ENCODE results near the gene OR2AJ1.

OR2AJ1 gene

DNA sequence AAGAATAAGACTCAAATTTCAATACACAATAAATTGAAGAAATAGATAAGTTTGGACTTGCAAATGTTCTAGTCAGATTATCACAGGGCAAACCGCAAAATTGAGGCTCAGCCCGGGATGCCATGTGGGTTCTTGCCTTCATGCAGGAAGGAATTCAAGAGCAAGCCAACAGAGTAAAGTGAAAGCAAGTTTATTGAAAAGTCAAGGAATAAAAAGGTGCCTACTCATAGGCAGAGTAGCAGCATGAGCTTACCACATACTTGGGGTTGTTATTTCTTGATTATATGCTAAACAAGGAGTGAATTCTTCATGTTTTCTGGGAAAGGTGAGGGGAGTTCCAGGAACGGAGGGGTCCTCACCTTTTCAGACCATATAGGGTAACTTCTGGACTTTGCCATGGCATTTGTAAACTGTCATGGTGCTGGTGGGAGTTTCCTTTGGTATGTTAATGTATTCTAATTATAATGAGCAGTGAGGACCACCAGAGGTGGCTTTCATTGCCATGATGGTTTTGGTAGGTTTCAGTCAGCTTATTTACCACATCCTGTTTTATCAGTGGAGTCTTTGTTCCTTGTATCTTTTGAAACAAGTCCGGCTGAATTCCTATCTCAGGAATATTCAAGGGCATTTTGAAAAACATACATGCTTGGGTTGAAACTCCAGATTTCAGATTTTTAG is 38.4 kb downstream of the OR2AJ1 start:
- Histone ChIP-seq H3K36me3 (ENCODE audit: insufficient read depth, low read depth, low read length) (no peaks in the 10 kb centered on the region), H3K4me1 (ENCODE audit: insufficient read depth, low read length) (no peaks in the 10 kb centered on the region), H3K4me3 (ENCODE audit: low read length) (no peak overlapping the region), H3K9ac (ENCODE audit: low read depth, low read length) (no peak overlapping the region), H3K27ac (ENCODE audit: low read length) (no peak overlapping the region), H3K27me3 (ENCODE audit: insufficient read depth, low read length) (no peaks in the 10 kb centered on the region), H3K9me3 (ENCODE audit: insufficient read depth, low read depth, low read length) (peaks cover 61% of the 10 kb centered on the region)

DNA sequence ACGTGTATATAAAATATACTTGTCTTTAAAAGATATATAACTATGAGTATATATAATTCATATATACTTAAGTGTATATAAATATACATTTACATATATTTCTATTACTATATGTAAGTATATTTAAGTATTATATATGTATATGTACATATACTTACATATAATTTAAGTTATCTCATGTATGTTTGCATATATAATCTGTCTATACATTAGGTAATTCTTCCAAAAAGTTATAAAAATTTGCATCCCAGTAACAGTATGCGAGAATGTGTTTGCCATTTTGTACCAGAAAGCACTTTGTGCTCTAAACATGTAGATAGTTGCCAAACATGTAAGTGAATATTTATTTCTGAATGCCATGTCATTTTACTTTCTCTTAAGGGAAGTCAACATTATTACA is 40.2 kb downstream of the OR2AJ1 start, which contains the start of gene OR2AK2:
OR2AK2 (plus strand) TSS at position 301 of the 400 bp plus-strand sequence. CDS start 144 bp downstream, outside the sequence.
- H3K9ac ChIP-seq (ENCODE audit: low read depth, low read length), result no peak within 1 kb of the TSS
- peaks cover 69% of the 10 kb centered on the region for H3K9me3 ChIP-seq (ENCODE audit: insufficient read depth, low read depth, low read length)
- H3K27ac ChIP-seq (ENCODE audit: low read length), result no peak within 1 kb of the TSS
- no peaks in the 10 kb centered on the region for H3K36me3 ChIP-seq (ENCODE audit: insufficient read depth, low read depth, low read length)
- no peaks in the 10 kb centered on the region for H3K4me1 ChIP-seq (ENCODE audit: insufficient read depth, low read length)
- no peak within 1 kb of the TSS for H3K4me3 ChIP-seq (ENCODE audit: low read length)
- no peaks in the 10 kb centered on the region for H3K27me3 ChIP-seq (ENCODE audit: insufficient read depth, low read length)

GRCh38 chr1:247966532-247967204 is 42.0 kb downstream of the OR2AJ1 start:
- Histone ChIP-seq H3K9ac (ENCODE audit: low read depth, low read length) (no peak overlapping the region), H3K4me3 (ENCODE audit: low read length) (no peak overlapping the region), H3K27ac (ENCODE audit: low read length) (no peak overlapping the region), H3K9me3 (ENCODE audit: insufficient read depth, low read depth, low read length) (peaks cover 74% of the 10 kb centered on the region), H3K4me1 (ENCODE audit: insufficient read depth, low read length) (no peaks in the 10 kb centered on the region), H3K27me3 (ENCODE audit: insufficient read depth, low read length) (no peaks in the 10 kb centered on the region), H3K36me3 (ENCODE audit: insufficient read depth, low read depth, low read length) (no peaks in the 10 kb centered on the region)

Measured in iPS-20b (cell line).